PC-3 (cell line): ENCODE results near the gene ULK4. TPM values are rescaled to one million over a fixed set of nuclear protein-coding genes. Genes with fewer than 3 reads are reported as not detected.
"Not testable (repeated sequence)": the region's sequence is repeated elsewhere in the genome, so short reads cannot be mapped to it uniquely, and the experiment has no call there.

Experiments
- ATAC-seq: fragments of 200-7000 bp; cut with Tn5 transposase; 2 replicates; pipeline ENCODE4 v1.9.1; 2020; ENCODE audit warnings: mild to moderate bottlenecking, moderate library complexity
- BruUV-seq: library from RNA; stranded (reverse); fragments of 400-500 nt; replicated peaks from 2 replicates; lab custom pipeline; 2021; lab: Mats Ljungman, UMichigan
- CTCF ChIA-PET: fragments of 300-600 bp; sonication (Branson Sonifier 250); formaldehyde crosslinking; loops from one replicate; lab custom pipeline; 2022; ENCODE audit warnings: antibody characterized with exemption; lab: Charles Lee
- POLR2A ChIA-PET: fragments of 300-600 bp; sonication (Branson Sonifier 250); formaldehyde crosslinking; loops from one replicate; lab custom pipeline; 2022; ENCODE audit warnings: antibody characterized with exemption; ENCODE audit not compliant: unreplicated experiment; lab: Charles Lee
- DNase-seq: peaks from one replicate; pipeline ENCODE4 v3.0.0-alpha.2; 2015
- H2AFZ ChIP-seq: fragments of 300-600 bp; sonication (generic); 2 replicates; pipeline ENCODE4 v1.6.0; 2016; ENCODE audit warnings: antibody characterized with exemption, low read length
- H3F3A ChIP-seq: fragments of 300-600 bp; sonication (generic); one replicate; pipeline ENCODE4 v1.6.0; 2017; ENCODE audit warnings: antibody characterized with exemption, low read length, control low read depth, mild to moderate bottlenecking; ENCODE audit not compliant: unreplicated experiment
- H3K27ac ChIP-seq: fragments of 300-600 bp; sonication (generic); 2 replicates; pipeline ENCODE4 v1.5.1; 2016; ENCODE audit warnings: mild to moderate bottlenecking, low read length
- H3K27me3 ChIP-seq: fragments of 300-600 bp; sonication (generic); 2 replicates; pipeline ENCODE4 v1.6.1; 2016; ENCODE audit warnings: low read length, mixed read lengths
- H3K36me3 ChIP-seq: fragments of 300-600 bp; sonication (generic); 2 replicates; pipeline ENCODE4 v1.6.1; 2016; ENCODE audit warnings: low read depth, mixed run types, low read length, mixed read lengths
- H3K4me1 ChIP-seq: fragments of 300-600 bp; sonication (generic); 2 replicates; pipeline ENCODE4 v1.5.1; 2016; ENCODE audit warnings: low read length; ENCODE audit not compliant: insufficient read depth
- H3K4me2 ChIP-seq: fragments of 300-600 bp; sonication (generic); 2 replicates; pipeline ENCODE4 v1.6.0; 2016; ENCODE audit warnings: low read length
- H3K4me3 ChIP-seq: fragments of 300-600 bp; sonication (generic); 2 replicates; pipeline ENCODE4 v1.5.1; 2016; ENCODE audit warnings: mild to moderate bottlenecking, low read length, mixed read lengths
- H3K79me2 ChIP-seq: fragments of 300-600 bp; sonication (generic); 2 replicates; pipeline ENCODE4 v1.6.1; 2017; ENCODE audit warnings: low read length, mixed read lengths
- H3K9ac ChIP-seq: fragments of 300-600 bp; sonication (generic); 2 replicates; pipeline ENCODE4 v1.6.0; 2016; ENCODE audit warnings: mild to moderate bottlenecking, low read length
- H3K9me2 ChIP-seq: fragments of 300-600 bp; sonication (generic); replicated peaks from 2 replicates; pipeline ENCODE4 v1.6.1; 2016; ENCODE audit warnings: mixed run types, low read length, mixed read lengths
- H3K9me3 ChIP-seq: fragments of 300-600 bp; sonication (generic); 2 replicates; pipeline ENCODE4 v1.6.1; 2016; ENCODE audit warnings: low read length, mixed read lengths
- H4K20me1 ChIP-seq: fragments of 300-600 bp; sonication (generic); 2 replicates; pipeline ENCODE4 v1.6.1; 2016; ENCODE audit warnings: low read length, mixed read lengths
- CTCF ChIP-seq: fragments of 300-600 bp; sonication (generic); conservative IDR thresholded peaks from 2 replicates; pipeline ENCODE4 v1.5.1; 2017; ENCODE audit warnings: antibody characterized with exemption, low read depth, mild to moderate bottlenecking, low read length
- EZH2 ChIP-seq: fragments of 300-600 bp; sonication (generic); IDR thresholded peaks from one replicate; pipeline ENCODE4 v1.6.1; 2017; ENCODE audit warnings: antibody characterized with exemption, mild to moderate bottlenecking, low read length; ENCODE audit not compliant: unreplicated experiment
- EZH2phosphoT487 ChIP-seq: fragments of 300-600 bp; sonication (generic); IDR thresholded peaks from 2 replicates; pipeline ENCODE4 v1.6.1; 2018; ENCODE audit warnings: mild to moderate bottlenecking, antibody characterized with exemption, low read length, borderline replicate concordance
- intact Hi-C: fragments of 100-400 bp; cut with micrococcal nuclease; formaldehyde crosslinking; loops from 2 replicates; pipeline ENCODE4 v1.9.0; 2023
- total RNA-seq: library from RNA; depleted of rRNA; stranded (reverse); fragments of >200 nt; gene quantifications from 2 replicates; pipeline ENCODE4 v1.2.3, GENCODE V29; 2014

Gene ULK4
- total RNA-seq, 1 experiment from 2014 or later: 4.8 TPM

- no peaks in the 10 kb centered on the region for H3K9me3 ChIP-seq
- H3K9me2 ChIP-seq: no peaks in the 10 kb centered on the region
- TF ChIP-seq CTCF (no peak), EZH2phosphoT487 (no peak), EZH2 (no peak)
- no peak overlapping the region for H2AFZ ChIP-seq
- H3F3A ChIP-seq: no peaks in the 10 kb centered on the region
- no peaks in the 10 kb centered on the region for H3K4me1 ChIP-seq
- no peak overlapping the region for H3K4me2 ChIP-seq
- H4K20me1 ChIP-seq: no peaks in the 10 kb centered on the region
- H3K9ac ChIP-seq: no peak overlapping the region
- H3K27ac ChIP-seq: no peak overlapping the region
- ChIA-PET CTCF (no interaction called here), POLR2A (no interaction called here)
- H3K36me3 ChIP-seq: no peaks in the 10 kb centered on the region
- no peak overlapping the region for H3K4me3 ChIP-seq
- ATAC-seq (no peak), DNase-seq (no peak)
- H3K27me3 ChIP-seq: no peaks in the 10 kb centered on the region
- intact Hi-C loops: no loop called here
- no TSS peak for BruUV-seq
- H3K79me2 ChIP-seq: no peaks in the 10 kb centered on the region
Observed at GRCh38 chr3:41394896-41395295, 567.0 kb downstream of the ULK4 start.

DNA sequence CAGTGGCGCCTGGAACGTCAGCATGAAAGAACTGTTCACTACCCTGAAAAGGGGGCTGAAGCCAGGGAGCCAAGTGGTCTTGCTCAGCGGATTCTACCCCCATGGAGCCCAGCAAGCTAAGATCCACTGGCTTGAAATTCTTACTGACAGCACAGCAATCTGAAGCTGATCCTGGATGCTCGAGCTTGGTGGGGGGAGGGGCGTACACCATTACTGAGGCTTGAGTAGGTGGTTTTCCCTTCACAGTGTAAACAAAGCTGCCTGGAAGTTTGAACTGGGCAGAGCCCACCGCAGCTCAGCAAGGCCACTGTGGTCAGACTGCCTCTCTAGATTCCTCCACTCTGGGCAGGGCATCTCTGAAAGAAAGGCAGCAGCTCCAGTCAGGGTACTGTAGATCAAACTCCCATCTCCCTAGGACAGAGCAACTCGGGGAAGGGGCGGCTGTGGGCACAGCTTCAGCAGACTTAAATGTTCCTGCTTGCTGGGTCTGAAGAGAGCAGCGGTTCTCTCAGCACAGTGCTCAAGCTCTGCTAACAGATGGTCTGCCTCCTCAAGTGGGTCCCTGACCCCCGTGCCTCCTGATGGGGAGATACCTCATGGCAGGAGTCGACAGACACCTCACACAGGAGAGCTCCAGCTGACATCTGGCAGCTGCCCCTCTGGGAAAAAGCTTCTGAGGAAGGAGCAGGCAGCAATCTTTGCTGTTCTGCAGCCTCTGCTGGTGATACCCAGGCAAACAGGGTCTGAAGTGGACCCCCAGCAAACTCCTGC is 591.0 kb downstream of the ULK4 start:
- H3K27ac ChIP-seq, H3K9ac ChIP-seq, H3K79me2 ChIP-seq, H3K36me3 ChIP-seq, H4K20me1 ChIP-seq, H3K27me3 ChIP-seq, intact Hi-C loops, H3K9me3 ChIP-seq, H3K4me1 ChIP-seq, DNase-seq, CTCF ChIA-PET, BruUV-seq, H3K4me3 ChIP-seq, ATAC-seq, H2AFZ ChIP-seq, H3F3A ChIP-seq, H3K4me2 ChIP-seq, H3K9me2 ChIP-seq: not testable (repeated sequence)
- POLR2A ChIA-PET: interaction anchor here (0.6 kb wide), 1 partner anchor 25 kb away, joined by 4 read pairs; no protein-coding TSS in a partner anchor

DNA sequence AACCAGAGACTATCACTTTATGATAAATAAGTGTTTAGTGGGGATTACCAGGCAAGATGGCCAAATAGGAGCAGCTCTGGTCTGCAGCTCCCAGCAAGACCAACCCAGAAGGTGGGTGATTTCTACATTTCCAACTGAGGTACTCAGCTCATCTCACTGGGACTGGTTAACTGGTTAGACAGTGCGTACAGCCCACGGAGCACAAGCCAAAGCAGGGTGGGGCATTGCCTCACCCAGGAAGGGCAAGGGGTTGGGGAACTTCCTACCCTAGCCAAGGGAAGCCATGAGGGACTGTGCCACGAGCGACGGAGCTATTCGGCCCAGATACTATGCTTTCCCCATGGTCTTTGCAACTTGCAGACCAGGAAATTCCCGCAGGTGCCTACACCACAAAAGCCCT is 591.6 kb downstream of the ULK4 start:
- ATAC-seq: no peak
- Histone ChIP-seq H4K20me1 (no peaks in the 10 kb centered on the region), H2AFZ (no peak overlapping the region), H3K9me2 (no peaks in the 10 kb centered on the region), H3K36me3 (no peaks in the 10 kb centered on the region), H3K9ac (no peak overlapping the region), H3K4me2 (no peak overlapping the region), H3K27me3 (peaks cover 7% of the 10 kb centered on the region; the same call in 1 of the 2 replicates), H3K27ac (no peak overlapping the region), H3K79me2 (no peaks in the 10 kb centered on the region), H3K4me3 (no peak overlapping the region), H3F3A (no peaks in the 10 kb centered on the region), H3K4me1 (no peaks in the 10 kb centered on the region), H3K9me3 (no peaks in the 10 kb centered on the region)
- POLR2A ChIA-PET: interaction anchor here (0.6 kb wide), 1 partner anchor 24 kb away, joined by 4 read pairs; no protein-coding TSS in a partner anchor
- CTCF ChIA-PET: no interaction called here
- intact Hi-C loops: no loop called here
- no TSS peak for BruUV-seq
- TF ChIP-seq EZH2 (no peak), CTCF (no peak)
- no peak for DNase-seq
